B cell (primary cell): ENCODE data around the gene TEC.

ENCODE experiments used
- CTCF ChIP-seq: fragments of 200-600 bp; IDR thresholded peaks from one replicate; pipeline ENCODE4 v1.8.0; 2022; ENCODE audit warnings: antibody characterized with exemption, mild to moderate bottlenecking
- EZH2 ChIP-seq: IDR thresholded peaks from 2 replicates; pipeline ENCODE4 v1.6.1; 2012; ENCODE audit warnings: borderline replicate concordance, low read depth, mild to moderate bottlenecking, moderate library complexity, low read length; ENCODE audit not compliant: insufficient read depth, poor library complexity, severe bottlenecking

- peak; percentile 23 for TF ChIP-seq CTCF
- TF ChIP-seq EZH2: no peak
Observed at GRCh38 chr4:48269861-48270522, 354 bp upstream of the TEC start.
